ENCODE measurements around the gene ALAS2. TPM values are rescaled to one million over a fixed set of nuclear protein-coding genes. Genes with fewer than 3 reads are reported as not detected.

ALAS2 gene
- total RNA-seq, 1 donor from 2014 or later = not detected

GRCh38 chrX:54999717-55000598 is 30.8 kb downstream of the ALAS2 start, which contains the start of gene APEX2:
Gene APEX2, plus strand, starts transcription at chrX:55000363. Its CDS starts 60 bp downstream, at chrX:55000423.
- peak within 1 kb of the TSS; percentile 89 for H3K27ac Mint-ChIP-seq
- H3K4me1 Mint-ChIP-seq (ENCODE audit: unreplicated experiment) = no peaks in the 10 kb centered on the region
- peak within 1 kb of the TSS; percentile 92 for H3K4me3 Mint-ChIP-seq
- peaks cover 7% of the 10 kb centered on the region for H3K36me3 Mint-ChIP-seq
- H3K9me3 Mint-ChIP-seq = no peaks in the 10 kb centered on the region
- H3K27me3 Mint-ChIP-seq = no peaks in the 10 kb centered on the region
- no peak for TF ChIP-seq CTCF (conservative IDR thresholded peaks at IDR 0.05)
- peak; percentile 87 for DNase-seq (ENCODE audit: extremely low spot score, unreplicated experiment)

- Mint-ChIP-seq H3K4me3 (no peak overlapping the region), H3K9me3 (no peaks in the 10 kb centered on the region), H3K27me3 (no peaks in the 10 kb centered on the region), H3K4me1 (ENCODE audit: unreplicated experiment) (no peaks in the 10 kb centered on the region), H3K27ac (no peak overlapping the region), H3K36me3 (no peaks in the 10 kb centered on the region)
- no peak for TF ChIP-seq CTCF (conservative IDR thresholded peaks at IDR 0.05)
- no peak for DNase-seq (ENCODE audit: extremely low spot score, unreplicated experiment)
Observed at GRCh38 chrX:54995621-54996020, 35.2 kb downstream of the ALAS2 start.

GRCh38 chrX:54994668-54995351 is 36.0 kb downstream of the ALAS2 start:
- Mint-ChIP-seq H3K4me3 (no peak overlapping the region), H3K27me3 (no peaks in the 10 kb centered on the region), H3K4me1 (ENCODE audit: unreplicated experiment) (no peaks in the 10 kb centered on the region), H3K36me3 (no peaks in the 10 kb centered on the region), H3K27ac (no peak overlapping the region), H3K9me3 (no peaks in the 10 kb centered on the region)
- no peak for TF ChIP-seq CTCF (conservative IDR thresholded peaks at IDR 0.05)
- DNase-seq (ENCODE audit: extremely low spot score, unreplicated experiment) = no peak

GRCh38 chrX:54994099-54994498 is 36.7 kb downstream of the ALAS2 start, which contains the start of gene PFKFB1:
Gene PFKFB1, minus strand, starts transcription at chrX:54994188. Its CDS starts 181 bp downstream, at chrX:54994007.
- H3K4me3 Mint-ChIP-seq = no peak within 1 kb of the TSS
- DNase-seq (ENCODE audit: extremely low spot score, unreplicated experiment) = no peak
- H3K27ac Mint-ChIP-seq = no peak within 1 kb of the TSS
- no peak for TF ChIP-seq CTCF (conservative IDR thresholded peaks at IDR 0.05)
- no peaks in the 10 kb centered on the region for H3K27me3 Mint-ChIP-seq
- no peaks in the 10 kb centered on the region for H3K36me3 Mint-ChIP-seq
- no peaks in the 10 kb centered on the region for H3K4me1 Mint-ChIP-seq (ENCODE audit: unreplicated experiment)
- no peaks in the 10 kb centered on the region for H3K9me3 Mint-ChIP-seq

GRCh38 chrX:54992911-54993622 is 37.7 kb downstream of the ALAS2 start:
- Mint-ChIP-seq H3K27me3 (no peaks in the 10 kb centered on the region), H3K4me3 (no peak overlapping the region), H3K27ac (no peak overlapping the region), H3K36me3 (no peaks in the 10 kb centered on the region), H3K4me1 (ENCODE audit: unreplicated experiment) (no peaks in the 10 kb centered on the region), H3K9me3 (no peaks in the 10 kb centered on the region)
- no peak for DNase-seq (ENCODE audit: extremely low spot score, unreplicated experiment)
- TF ChIP-seq CTCF (conservative IDR thresholded peaks at IDR 0.05) = no peak

All from type B pancreatic cell (in vitro differentiated cells).